K562 (cell line): ENCODE data around the gene RGS3. TPM values are rescaled to one million over a fixed set of nuclear protein-coding genes. Genes with fewer than 3 reads are reported as not detected.

Experiments
- polyA plus RNA-seq, 8 experiments: library from polyadenylated mRNA; depleted of rRNA in 4 of 8; stranded (reverse) in 5 of 8; unstranded in 3 of 8; fragments of >200 nt; fragmentation: Nextera tagmentation in 2 of 8; fragmentation: Illumina TruSeq in 1 of 8; extraction: Ambion mirVana in 2 of 8; extraction: Trizol in 1 of 8; gene quantifications; 2 replicates each; pipeline versions ENCODE4 v1.2.1 to v1.2.3, GENCODE V29; 2011 to 2014; ENCODE audit warnings: inconsistent platforms in 1 of 8, missing spikeins in 1 of 8
- total RNA-seq, 7 experiments: library from RNA; depleted of rRNA in 6 of 7; stranded (reverse); fragments of >200 nt in 6 of 7; fragmentation: Illumina TruSeq in 2 of 7; extraction: Trizol in 2 of 7; gene quantifications; 2 replicates each; pipeline versions ENCODE4 v1.2.1 to v1.2.3, GENCODE V29; 2011 to 2021; ENCODE audit warnings: low replicate concordance in 1 of 7
- TF ChIP-seq, protein P1 (sequence below): fragments of 450-650 bp; IDR thresholded peaks from 2 replicates; pipeline ENCODE4 v1.6.1; 2016; ENCODE audit warnings: mild to moderate bottlenecking, moderate library complexity

Gene RGS3
- total and polyA plus RNA-seq, 9 of the 15 experiments (the other 6 are each of a cell fraction or from before 2014, with no cell fraction given) = 0.08 to 2.9 (median 0.95) TPM

DNA sequence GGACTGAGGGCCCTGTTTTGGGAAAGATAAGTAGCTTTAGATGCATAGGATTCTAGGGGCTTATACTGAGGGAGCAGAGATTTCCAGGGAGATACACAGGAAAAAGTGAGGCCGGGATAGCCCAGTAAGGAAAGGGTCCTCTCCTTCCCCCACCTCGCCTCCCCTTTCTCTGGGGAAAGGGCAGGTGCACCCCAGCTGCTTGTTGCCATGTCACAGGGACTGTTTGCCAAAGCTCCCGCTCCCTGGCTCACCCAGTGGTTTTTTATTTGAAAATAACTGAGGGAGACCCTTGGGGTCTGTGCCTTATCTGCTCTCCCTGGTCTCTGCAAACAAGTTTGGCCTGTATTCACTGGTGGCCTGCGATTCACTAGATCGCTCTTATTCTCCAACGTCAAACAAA is 51.2 kb downstream of the RGS3 start (continued):
- TF ChIP-seq, protein P1, sequence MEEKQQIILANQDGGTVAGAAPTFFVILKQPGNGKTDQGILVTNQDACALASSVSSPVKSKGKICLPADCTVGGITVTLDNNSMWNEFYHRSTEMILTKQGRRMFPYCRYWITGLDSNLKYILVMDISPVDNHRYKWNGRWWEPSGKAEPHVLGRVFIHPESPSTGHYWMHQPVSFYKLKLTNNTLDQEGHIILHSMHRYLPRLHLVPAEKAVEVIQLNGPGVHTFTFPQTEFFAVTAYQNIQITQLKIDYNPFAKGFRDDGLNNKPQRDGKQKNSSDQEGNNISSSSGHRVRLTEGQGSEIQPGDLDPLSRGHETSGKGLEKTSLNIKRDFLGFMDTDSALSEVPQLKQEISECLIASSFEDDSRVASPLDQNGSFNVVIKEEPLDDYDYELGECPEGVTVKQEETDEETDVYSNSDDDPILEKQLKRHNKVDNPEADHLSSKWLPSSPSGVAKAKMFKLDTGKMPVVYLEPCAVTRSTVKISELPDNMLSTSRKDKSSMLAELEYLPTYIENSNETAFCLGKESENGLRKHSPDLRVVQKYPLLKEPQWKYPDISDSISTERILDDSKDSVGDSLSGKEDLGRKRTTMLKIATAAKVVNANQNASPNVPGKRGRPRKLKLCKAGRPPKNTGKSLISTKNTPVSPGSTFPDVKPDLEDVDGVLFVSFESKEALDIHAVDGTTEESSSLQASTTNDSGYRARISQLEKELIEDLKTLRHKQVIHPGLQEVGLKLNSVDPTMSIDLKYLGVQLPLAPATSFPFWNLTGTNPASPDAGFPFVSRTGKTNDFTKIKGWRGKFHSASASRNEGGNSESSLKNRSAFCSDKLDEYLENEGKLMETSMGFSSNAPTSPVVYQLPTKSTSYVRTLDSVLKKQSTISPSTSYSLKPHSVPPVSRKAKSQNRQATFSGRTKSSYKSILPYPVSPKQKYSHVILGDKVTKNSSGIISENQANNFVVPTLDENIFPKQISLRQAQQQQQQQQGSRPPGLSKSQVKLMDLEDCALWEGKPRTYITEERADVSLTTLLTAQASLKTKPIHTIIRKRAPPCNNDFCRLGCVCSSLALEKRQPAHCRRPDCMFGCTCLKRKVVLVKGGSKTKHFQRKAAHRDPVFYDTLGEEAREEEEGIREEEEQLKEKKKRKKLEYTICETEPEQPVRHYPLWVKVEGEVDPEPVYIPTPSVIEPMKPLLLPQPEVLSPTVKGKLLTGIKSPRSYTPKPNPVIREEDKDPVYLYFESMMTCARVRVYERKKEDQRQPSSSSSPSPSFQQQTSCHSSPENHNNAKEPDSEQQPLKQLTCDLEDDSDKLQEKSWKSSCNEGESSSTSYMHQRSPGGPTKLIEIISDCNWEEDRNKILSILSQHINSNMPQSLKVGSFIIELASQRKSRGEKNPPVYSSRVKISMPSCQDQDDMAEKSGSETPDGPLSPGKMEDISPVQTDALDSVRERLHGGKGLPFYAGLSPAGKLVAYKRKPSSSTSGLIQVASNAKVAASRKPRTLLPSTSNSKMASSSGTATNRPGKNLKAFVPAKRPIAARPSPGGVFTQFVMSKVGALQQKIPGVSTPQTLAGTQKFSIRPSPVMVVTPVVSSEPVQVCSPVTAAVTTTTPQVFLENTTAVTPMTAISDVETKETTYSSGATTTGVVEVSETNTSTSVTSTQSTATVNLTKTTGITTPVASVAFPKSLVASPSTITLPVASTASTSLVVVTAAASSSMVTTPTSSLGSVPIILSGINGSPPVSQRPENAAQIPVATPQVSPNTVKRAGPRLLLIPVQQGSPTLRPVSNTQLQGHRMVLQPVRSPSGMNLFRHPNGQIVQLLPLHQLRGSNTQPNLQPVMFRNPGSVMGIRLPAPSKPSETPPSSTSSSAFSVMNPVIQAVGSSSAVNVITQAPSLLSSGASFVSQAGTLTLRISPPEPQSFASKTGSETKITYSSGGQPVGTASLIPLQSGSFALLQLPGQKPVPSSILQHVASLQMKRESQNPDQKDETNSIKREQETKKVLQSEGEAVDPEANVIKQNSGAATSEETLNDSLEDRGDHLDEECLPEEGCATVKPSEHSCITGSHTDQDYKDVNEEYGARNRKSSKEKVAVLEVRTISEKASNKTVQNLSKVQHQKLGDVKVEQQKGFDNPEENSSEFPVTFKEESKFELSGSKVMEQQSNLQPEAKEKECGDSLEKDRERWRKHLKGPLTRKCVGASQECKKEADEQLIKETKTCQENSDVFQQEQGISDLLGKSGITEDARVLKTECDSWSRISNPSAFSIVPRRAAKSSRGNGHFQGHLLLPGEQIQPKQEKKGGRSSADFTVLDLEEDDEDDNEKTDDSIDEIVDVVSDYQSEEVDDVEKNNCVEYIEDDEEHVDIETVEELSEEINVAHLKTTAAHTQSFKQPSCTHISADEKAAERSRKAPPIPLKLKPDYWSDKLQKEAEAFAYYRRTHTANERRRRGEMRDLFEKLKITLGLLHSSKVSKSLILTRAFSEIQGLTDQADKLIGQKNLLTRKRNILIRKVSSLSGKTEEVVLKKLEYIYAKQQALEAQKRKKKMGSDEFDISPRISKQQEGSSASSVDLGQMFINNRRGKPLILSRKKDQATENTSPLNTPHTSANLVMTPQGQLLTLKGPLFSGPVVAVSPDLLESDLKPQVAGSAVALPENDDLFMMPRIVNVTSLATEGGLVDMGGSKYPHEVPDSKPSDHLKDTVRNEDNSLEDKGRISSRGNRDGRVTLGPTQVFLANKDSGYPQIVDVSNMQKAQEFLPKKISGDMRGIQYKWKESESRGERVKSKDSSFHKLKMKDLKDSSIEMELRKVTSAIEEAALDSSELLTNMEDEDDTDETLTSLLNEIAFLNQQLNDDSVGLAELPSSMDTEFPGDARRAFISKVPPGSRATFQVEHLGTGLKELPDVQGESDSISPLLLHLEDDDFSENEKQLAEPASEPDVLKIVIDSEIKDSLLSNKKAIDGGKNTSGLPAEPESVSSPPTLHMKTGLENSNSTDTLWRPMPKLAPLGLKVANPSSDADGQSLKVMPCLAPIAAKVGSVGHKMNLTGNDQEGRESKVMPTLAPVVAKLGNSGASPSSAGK = no peak
- TF ChIP-seq, all 486 proteins: peak for 0
